ENCODE measurements around the gene DUSP18.
"Not testable (repeated sequence)": the region's sequence is repeated elsewhere in the genome, so short reads cannot be mapped to it uniquely, and the experiment has no call there.

The DUSP18 gene

DNA sequence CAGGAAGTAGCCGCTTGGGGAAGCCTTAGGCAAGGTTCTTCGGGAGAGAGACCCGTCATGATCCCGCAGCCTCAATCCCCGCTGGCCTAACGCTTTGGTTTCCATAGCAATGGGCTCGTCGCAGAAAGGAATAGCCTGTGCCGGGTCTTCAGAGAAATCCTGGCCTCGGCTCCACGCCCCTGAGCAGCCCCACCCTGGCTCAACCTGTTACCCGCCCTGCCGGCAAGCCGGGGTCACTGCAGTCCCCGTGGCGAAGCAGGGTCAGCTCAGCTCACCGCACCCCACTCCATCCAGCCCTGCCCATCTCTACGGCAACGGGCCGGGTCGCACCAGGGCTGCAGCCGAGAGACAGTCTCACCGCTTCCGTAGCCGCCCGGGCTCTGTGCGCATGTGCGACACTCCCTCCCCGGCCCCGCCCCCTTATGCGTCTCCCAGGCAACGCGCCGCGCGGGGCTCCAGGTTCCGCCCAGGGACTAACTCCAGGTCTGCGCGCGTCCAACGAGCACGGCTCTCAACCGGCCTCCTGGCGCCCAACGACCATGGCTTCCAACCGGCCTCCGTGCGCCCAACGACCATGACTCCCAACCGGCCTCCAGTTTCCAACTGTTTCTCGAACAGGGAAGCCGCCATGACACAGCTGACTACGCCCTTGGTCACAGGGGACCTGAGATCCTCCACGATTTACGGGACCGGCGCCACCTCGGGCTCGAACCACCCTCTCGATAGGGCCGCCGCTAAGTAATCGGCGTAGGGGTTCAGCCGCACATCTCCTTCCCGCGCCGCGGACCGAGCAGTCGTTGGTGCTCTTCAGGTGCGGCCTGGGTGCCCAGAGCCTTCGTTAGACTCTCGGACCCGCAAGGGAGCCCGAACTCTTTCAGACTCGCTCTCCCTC lies at the start of gene DUSP18:
DUSP18 (minus strand) TSS at position 382 of the 892 bp plus-strand sequence. CDS start 3,872 bp downstream, outside the sequence.
- DNase-seq (ENCODE audit: low read depth), result peak; percentile 82

DNA sequence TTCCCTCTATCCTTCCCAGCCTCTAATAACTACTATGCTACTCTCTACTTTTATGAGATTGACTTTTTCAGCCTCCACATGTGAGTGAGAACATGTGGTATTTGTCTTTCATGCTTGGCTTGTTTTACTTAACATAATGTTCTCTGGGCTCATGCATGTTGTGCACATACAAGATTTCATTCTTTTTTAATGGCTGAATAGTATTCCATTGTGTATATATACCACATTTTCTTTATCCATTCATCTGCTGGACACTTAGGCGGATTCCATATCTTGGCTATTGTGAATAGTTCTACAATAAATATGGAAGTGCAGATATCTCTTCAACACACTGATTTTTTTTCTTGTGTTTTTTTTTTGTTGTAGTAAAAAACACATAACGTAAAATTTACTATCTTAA lies 46.4 kb upstream of the DUSP18 start:
- no peak for DNase-seq (ENCODE audit: low read depth)

DNA sequence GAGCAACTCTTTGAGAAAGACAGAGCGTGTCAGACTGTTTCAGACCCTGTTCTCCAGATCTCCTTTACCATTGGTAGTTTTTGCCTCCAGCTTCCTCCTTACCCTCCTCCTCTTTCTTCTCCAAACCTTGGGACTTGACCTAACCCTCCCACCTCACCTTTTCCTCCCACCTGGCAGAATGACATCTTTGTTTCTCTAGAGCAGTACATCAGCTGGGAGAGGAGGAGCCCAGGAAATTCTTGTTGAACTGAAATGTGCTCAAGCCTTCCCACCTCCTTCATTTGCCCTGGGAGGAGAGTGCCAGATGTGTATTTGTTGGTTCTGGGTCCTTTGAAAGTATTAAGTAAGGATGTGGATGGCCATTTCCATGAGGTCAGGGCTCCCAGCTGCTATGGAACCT lies 44.4 kb upstream of the DUSP18 start:
- DNase-seq (ENCODE audit: low read depth), result no peak

DNA sequence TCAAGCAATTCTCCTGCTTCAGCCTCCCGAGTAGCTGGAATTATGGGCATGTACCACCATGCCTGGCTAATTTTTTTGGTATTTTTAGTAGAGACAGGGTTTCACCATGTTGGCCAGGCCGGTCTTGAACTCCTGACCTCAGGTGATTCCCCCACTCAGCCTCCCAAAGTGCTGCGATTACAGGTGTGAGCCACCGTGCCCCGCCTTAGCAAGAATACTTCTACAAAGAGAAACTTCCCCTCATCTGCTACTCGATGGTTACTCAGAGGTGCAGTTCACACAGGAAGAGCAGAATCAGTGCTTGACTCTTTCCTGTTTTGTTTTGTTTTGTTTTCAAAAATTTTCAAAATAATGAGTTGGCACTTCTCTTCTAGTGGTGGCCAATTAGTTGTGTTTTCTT lies 42.3 kb upstream of the DUSP18 start:
- not testable (repeated sequence) for DNase-seq (ENCODE audit: low read depth)

DNA sequence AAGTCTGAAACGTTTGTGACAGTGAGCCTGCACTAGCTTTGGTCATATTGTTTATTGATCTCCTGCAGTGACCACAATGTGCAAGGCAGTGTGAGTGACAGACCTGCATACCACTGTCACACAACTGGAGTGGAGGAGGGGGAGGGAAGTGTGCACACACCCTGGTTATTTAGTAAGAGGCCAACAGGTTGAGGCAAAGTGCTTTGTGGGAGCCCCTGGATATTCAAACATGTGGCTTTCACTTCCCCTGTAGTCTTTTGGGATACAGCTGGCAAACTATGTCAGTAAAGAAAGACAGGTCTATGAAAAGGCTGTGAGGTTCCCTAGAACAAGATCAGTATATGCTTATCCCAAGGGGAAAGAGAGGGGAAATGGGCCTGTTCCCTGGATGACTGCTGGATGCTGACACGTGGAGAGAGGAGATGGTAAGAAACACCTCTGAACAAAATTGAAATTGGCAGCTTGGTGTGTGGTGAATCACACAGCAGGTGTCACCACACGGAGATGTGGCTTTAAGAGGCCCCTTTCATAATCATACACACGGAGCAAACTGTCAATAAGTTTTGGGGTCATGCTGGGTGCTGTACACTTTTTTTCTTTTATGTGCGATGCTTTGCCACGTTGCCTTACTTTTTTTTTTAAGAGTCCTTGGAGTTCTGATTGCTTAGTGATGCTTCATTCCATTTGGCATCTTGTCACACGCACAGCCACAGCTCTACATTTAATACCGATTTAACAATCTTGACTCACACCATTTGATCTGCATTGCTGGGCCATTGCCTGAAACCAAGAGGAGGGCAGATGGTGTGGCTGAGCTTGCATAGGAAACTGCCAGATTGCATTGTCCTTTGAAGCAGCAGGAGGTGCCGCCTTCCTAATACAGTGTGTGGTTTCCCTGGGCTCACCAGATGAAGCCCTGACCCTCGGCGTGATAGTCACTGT lies 38.3 kb upstream of the DUSP18 start:
- no peak for DNase-seq (ENCODE audit: low read depth)

DNA sequence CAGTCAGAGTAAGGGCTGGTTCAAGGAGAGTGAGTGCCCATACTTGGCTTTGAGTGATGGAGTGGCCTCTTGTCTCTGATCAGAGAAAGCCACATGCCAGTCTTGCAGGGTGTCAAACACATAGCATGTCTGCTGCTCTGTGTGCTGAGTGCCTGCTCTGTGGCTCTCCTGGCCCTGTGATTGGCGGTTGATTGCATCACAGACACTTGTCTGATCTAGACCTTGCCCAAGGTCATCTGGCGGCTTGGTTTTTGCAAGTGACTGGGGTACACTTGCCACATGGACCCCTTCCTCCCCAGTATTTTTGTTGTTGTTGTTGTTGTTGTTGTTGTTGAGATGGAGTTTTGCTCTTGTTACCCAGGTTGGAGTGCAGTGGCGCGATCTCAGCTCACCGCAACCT lies 37.3 kb upstream of the DUSP18 start:
- no peak for DNase-seq (ENCODE audit: low read depth)

DNA sequence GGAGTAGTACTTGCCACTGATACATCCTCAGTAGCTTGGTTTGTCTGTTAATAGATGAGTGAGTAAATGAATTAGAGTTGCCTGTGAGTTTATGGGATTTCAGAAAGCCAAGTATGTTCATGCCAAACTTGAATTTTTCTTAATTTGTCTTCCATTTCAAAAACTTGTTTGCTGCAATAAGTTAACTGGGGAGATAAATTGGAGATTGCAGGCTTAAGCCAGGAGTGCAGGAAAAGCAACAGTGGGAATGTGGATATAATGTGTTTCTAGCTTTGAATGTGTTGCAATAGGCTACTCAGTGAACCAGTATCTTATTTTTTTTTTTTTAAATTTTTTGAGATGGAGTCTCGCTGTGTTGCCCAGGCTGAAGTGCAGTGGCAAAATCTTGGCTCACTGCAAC lies 35.2 kb upstream of the DUSP18 start:
- no peak for DNase-seq (ENCODE audit: low read depth)

DNA sequence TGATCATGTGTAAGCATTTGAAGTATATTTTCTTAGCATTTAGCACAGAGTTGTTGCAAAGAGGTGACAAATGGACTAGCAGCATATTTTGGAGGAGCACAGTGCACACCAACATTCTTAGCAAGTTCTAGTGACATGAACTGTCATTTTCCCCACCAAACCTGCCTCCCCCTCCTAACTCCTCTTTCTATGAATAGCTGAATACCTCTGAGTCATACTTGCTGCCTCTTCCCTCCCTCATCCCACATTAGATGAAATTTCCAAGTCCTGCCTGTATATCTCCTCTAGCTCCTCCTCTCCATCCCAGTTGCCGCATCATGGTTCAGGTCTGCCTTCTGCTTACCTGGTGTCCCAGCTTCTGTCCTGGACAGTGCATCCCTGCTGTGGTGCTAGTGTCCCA lies 34.2 kb upstream of the DUSP18 start:
- DNase-seq (ENCODE audit: low read depth), result no peak

DNA sequence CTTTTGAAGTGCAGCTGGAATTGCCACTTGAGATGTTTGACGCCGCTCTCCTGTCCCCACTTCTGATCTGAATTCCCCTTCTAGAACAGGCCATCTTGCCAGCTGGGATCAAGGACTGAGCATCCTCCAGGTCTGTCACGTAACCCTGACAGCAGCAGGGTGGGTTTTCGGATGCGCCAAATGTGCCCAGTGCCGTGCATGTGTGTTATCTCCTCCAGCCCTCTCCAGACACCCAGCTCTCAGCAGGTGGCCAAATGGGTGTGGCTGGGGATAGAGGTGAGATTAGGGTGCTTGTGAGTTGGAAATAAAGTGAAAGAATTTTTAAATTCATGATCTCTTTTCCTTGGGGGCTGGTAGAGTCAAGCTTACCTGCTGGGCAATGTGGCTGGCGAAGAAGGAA lies 30.3 kb upstream of the DUSP18 start:
- no peak for DNase-seq (ENCODE audit: low read depth)

DNA sequence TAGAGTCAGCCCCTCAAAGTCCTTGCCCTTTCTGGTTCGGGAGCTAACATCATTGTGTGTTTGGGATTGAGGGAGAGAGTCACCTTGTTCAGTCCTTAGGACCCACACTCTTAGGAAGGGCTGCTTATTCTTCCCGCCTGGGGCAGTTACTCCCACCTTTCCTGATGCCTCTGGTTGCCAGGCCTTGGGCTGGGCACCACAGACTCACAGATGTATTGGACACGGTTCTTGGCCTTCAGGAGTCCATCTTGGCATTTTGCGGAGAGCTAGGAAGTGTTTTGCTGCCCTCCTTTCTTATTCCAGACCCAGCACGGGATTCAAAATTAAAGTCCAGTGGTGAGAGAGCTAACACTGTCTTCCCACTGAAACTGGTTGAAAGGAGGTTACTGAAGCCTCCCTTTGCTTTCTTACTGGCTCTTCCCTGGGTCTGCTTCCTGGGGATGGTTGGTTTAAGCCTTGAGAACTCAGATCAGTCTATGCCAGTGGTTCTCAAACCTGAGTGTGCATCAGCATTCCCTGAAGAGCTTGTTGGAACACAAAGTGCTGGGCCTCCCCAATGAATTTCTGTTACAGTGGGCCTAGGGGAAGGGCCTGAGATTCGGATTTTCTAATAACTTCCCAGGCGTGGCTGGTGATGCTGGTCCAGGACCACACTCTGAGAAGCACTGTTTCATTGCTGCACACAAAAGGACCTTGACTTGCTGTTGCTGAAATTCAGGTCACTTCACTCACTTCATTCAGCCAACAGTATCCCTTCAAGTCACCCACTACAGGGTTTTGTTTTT lies 28.4 kb upstream of the DUSP18 start:
- DNase-seq (ENCODE audit: low read depth), result no peak

DNA sequence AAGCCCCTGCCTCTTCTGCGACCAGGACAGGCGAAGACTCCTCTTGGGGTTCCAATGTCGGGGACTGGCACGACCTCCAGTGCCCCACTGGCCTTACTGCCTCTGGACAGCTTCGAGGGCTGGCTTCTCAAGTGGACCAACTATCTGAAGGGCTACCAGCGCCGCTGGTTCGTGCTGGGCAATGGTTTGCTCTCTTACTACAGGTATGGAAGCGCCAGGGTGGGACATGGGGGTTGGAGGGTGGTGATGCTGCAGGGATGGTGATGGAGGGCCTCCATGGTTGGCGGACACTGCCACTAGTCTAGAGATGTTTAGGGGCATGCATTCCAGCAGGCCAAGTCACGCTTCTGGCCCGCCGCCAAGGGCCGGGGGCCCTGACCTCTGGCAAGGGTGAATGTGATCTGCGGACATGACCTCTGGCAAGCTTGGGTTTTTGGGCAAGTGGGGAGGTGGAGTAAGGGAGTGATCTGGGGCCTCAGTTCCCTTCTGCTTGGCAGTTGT lies 27.7 kb upstream of the DUSP18 start:
- no peak for DNase-seq (ENCODE audit: low read depth)

DNA sequence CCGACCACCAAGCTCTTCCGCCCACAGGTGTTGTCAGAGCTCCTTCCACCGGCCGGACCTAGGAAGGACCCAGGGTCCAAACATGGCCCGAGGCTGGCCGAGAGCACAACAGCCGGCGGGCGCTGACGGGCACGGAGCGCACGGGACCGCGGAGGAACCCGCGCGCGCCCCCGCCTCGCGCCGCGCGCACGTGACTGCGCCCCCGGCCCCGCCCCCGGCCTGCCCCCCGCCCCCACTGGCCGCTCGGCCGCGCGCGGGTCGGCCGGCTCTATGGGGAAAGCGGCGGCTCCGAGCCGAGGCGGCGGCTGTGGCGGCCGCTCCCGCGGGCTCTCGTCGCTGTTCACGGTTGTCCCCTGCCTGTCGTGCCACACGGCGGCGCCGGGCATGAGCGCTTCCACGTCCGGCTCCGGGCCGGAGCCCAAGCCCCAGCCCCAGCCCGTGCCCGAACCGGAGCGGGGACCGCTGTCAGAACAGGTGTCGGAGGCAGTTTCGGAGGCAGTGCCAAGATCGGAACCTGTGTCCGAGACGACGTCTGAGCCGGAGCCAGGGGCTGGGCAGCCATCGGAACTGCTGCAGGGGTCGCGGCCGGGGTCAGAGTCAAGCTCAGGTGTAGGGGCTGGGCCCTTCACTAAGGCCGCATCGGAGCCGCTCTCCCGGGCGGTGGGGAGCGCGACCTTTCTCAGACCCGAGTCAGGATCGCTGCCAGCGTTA lies 27.1 kb upstream of the DUSP18 start, which contains the start of gene OSBP2:
OSBP2 (plus strand) TSS at position 235 of the 711 bp plus-strand sequence; CDS start at position 271, 36 bp downstream.
- no peak for DNase-seq (ENCODE audit: low read depth)

DNA sequence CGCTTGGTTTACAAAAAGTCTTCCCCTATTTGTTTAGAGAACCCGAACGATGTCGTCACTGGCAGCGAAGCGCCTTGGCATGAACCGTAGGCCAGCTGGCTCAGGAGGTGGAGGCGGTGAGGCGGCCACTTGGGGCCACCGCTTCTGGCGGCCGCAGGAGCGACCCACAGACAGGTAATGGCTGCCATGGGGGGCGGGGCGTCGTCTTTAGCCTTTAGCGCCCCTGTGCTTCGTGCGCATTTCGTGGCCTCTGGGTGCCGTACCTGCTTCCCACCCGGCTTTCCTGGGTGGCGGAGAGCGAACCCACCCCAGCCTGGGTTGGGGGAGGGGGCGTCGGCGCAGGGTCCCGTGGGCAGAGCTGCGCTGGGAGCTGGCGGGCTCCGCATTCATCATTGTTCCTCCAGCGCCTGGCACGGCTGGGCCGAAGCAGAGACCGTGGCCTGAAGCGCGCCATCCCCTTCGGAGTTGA lies 26.5 kb upstream of the DUSP18 start:
- no peak for DNase-seq (ENCODE audit: low read depth)

DNA sequence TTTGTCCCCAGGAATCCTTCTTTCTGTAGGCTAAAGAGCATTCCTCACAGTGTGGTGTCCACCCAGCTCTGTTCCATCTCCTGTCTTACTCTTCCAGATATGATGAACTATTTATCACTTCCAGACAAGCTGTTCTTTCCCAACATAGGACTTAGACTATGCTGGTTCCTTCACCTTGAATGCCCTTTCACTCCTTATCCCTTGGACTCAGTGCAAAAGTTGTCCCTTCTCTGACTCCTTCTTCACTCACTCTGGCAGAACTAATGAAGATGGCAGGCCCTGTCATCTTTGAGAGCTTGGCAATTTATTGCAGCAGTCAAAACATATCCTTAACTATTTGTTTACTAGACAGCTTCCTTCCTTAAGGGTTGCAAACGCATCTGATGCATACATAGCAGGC lies 23.5 kb upstream of the DUSP18 start:
- DNase-seq (ENCODE audit: low read depth), result no peak

DNA sequence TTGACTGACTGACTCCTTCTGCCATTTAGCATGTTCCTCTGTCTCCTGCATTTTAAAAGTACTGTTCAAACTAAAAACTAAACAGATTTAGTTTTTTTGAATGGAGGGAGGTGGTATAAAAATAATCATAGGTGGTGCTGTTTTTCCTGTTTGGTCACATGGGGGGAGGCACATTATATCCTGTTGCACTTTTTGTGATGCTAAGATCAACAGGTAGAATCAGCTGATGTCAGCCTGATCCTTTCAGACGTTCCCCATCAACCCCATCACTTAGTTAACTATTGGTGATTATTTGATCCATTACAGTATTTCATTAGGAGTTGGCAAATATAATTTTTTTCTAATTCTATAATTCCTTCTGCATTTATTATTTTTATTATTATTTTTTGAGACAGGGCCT lies 21.9 kb upstream of the DUSP18 start:
- DNase-seq (ENCODE audit: low read depth), result no peak

DNA sequence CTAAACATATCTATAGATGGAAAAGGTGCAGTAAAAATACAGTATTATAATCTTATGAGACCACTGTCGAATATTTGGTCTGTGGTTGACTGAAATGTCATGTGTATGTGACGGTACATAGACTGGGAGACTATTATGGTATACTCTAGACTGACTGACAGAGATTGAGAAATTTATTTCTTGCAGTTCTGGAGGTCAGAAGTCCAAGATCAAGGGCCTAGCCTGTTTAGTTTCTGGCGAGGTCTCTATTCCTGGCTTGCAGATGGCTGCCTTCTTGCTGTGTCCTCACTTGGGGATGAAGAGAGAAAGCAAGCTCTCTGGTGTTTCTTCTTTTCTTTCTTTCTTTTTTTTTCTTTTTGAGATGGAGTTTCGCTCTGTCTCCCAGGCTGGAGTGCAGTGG lies 19.7 kb upstream of the DUSP18 start:
- DNase-seq (ENCODE audit: low read depth), result no peak

DNA sequence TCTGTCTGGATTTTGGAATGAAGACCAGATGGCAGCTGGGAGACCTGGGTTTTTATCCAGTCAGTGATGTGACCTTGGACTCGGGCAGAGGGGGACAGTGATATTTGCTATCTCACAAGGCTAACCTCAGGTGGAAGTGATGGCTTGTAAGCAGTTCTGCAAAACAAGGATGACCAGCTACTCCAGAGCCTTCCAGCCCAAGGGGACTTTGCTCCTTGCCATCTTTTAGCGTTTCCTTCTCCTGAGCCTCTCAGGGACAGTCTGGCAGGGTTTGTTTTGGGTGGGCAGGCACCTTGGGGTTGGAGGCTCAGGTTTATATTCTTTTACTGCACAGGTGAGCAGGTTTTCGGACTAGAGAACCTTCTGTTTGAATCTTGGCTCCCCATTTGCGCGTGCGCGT lies 17.5 kb upstream of the DUSP18 start:
- no peak for DNase-seq (ENCODE audit: low read depth)

DNA sequence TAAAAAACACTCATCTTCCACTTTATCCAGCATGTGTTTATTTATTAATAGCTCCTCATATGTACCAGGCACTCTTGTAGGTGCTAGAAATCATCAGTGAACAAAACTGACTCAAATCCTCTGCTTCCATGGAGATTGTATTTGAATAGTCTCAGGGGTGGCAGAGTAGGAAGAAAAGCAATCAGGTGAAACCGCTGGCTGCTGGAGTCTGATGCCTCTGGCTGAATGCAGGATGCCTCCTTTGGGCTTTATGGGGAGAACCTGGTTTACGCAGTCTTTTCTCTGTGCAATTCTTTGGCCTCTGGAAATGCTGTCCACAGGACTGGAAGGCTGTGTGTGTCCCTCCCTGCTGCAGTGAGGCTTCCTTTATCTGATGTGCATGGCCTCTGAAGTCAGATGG lies 14.2 kb upstream of the DUSP18 start:
- no peak for DNase-seq (ENCODE audit: low read depth)

DNA sequence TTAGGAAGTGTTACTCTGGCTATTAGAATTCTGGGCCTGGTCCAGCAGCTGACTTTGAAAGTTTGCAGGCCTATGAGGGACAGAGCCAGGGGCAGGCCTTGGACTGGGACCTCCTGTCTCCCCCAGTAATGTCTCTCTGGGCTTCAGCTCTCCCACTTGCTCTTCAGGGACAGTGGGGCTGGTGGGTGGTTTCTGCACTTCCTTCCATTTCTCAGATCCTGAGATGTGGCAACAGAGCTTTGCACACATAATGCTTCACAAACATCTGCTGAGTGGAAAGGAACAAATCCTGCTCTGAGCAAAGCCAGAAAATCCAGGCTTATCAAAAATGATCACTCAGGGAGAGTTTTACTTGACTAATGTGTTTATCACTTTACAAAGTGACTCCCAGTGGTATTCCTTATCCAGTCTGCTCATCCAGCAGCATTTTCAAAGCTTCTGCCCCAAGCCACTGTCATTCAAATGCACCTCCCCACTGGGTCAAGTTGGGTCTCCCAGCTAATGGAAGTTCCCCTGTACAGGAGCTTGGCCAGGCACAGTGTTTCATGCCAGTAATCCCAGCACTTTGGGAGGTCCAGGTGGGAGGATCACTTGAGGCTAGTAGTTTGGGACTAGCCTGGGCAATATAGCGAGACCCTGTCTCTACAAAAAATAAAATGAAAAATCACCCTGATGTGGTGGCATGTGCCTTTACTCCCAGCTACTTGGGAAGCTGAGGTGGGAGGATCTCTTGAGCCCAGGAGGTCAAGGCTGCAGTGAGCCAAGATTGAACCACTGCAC lies 13.5 kb upstream of the DUSP18 start:
- DNase-seq (ENCODE audit: low read depth), result no peak

Measured in CMK (cell line).